ENCODE data around the gene TRA2B.
"Not testable (repeated sequence)": the region's sequence is repeated elsewhere in the genome, so short reads cannot be mapped to it uniquely, and the experiment has no call there.

TRA2B gene

DNA sequence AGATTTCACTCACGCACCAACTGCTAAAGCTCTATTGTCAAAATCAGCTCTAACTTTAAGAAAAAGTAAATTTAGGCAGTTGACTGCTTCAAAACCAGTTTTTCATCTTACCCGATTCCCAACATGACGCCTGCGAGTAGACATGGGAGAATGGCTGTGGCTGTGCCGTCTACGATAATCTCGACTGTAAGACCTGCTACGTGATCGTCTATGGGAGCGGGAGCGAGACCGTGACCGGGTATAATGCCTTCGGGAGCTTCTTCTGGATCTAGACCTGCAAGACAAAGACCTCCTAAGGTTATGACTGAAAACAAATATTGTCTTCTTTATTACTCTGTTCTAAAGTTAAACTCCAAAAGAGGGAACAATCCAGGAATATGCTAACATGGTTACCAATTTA, 12.5 kb downstream of the TRA2B start:
- Mint-ChIP-seq H3K4me1 (peaks cover 82% of the 10 kb centered on the region), H3K36me3 (peaks cover 48% of the 10 kb centered on the region), H3K9me3 (no peaks in the 10 kb centered on the region), H3K27me3 (no peaks in the 10 kb centered on the region), H3K4me3 (peak overlapping the region; percentile 73), H3K27ac (peak overlapping the region; percentile 79)

DNA sequence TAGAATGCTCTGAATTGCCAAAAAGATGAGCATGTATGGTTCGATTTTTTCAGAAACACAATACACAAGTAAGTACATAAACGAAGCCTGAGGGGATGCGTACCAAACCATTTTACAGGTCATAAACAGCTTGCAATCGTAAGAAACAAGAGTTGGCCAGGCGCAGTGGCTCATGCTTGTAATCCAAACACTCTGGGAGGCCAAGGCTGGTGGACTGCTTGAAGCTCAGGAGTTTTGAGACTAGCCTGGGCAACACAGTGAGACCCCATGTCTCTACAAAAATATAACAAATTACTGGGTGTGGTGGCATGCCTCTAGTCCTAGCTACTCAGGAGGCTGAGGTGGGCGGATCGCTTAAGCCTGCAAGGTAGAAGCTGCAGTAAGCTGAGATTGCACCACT, 13.4 kb downstream of the TRA2B start:
- no peaks in the 10 kb centered on the region for H3K27me3 Mint-ChIP-seq
- peaks cover 72% of the 10 kb centered on the region for H3K4me1 Mint-ChIP-seq
- no peaks in the 10 kb centered on the region for H3K9me3 Mint-ChIP-seq
- no peak overlapping the region for H3K27ac Mint-ChIP-seq
- H3K4me3 Mint-ChIP-seq, result peak overlapping the region; percentile 7
- peaks cover 47% of the 10 kb centered on the region for H3K36me3 Mint-ChIP-seq

DNA sequence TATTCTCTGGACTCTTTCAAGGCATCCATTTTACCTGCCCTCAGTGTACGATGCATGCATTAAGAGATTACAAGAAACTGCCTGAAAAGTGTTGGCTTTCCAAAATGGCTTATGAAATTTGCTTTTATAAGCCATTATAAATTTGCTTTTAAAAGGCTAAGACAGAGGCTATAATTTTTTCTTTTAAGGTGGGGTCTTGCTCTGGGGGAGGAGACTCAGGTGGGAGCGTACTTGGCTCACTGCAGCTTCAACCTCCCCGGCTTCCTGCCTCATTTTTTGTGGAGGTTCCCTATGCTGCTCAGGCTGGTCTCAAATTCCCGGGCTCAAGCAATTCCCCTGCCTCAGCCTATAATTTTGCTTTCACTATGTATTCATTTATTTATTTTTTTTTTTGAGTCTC, 17.6 kb downstream of the TRA2B start:
- H3K4me3 Mint-ChIP-seq, result no peak overlapping the region
- H3K36me3 Mint-ChIP-seq, result peaks cover 38% of the 10 kb centered on the region
- H3K9me3 Mint-ChIP-seq, result no peaks in the 10 kb centered on the region
- no peaks in the 10 kb centered on the region for H3K27me3 Mint-ChIP-seq
- peak overlapping the region; percentile 77 for H3K27ac Mint-ChIP-seq
- H3K4me1 Mint-ChIP-seq, result peaks cover 30% of the 10 kb centered on the region

DNA sequence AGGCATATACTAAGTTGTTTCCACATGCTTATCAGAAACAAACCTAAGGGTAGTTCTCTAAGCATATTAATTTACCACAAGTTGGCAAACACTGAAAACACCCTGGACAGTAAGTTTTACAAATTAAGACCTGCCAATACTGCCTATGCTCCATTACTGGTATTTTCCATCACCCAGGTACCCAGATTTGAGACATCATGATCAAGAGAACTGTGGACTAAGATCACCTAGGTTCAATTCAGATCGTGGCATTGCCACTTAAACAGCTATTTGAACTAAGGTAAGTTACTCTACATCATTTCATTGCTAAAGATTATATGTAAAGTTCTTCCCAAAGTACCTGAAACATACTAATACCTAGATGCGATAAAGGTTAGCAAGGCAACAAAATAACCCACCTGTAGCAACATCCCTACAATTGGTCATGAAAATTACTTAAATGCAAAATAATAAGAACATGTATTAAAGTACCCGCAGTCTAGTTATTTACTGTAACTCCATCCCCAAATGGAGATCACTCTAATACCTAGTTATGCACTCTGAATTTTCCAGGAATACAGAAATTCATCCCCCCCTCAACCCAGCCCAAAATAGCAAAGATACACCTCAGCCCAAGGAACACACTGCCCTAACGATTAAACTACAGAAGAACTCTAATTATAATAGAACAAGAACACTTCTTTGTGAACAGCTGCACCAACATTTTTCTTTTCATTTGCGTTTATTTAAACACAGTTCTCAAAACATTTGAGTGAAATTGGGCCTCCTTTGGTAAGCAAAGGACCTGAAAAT, 21.6 kb downstream of the TRA2B start:
- H3K9me3 Mint-ChIP-seq, result no peaks in the 10 kb centered on the region
- H3K27me3 Mint-ChIP-seq, result no peaks in the 10 kb centered on the region
- no peak overlapping the region for H3K4me3 Mint-ChIP-seq
- peaks cover 4% of the 10 kb centered on the region for H3K4me1 Mint-ChIP-seq
- peak overlapping the region; percentile 72 for H3K27ac Mint-ChIP-seq
- peaks cover 28% of the 10 kb centered on the region for H3K36me3 Mint-ChIP-seq

DNA sequence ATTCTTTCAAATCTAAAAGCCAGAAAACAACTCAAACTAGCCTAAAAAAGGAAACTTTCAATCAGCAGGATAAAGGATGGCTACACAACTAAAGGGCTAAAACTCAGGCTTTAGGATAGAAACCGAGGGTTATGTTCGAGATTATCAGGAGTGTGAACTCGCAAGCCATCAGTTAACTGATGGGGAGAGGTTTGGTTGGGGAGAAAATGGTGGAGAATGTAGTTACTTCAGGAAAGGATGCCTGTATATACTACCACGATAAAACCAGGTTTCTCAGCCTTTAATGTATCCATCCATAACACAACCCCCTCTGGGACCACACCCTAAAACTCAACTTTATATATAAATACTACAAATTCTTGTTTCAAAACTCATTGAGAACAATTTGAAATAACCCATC, 22.2 kb downstream of the TRA2B start:
- Mint-ChIP-seq H3K4me3 (no peak overlapping the region), H3K4me1 (no peaks in the 10 kb centered on the region), H3K9me3 (no peaks in the 10 kb centered on the region), H3K27ac (peak overlapping the region; percentile 65), H3K36me3 (peaks cover 28% of the 10 kb centered on the region), H3K27me3 (no peaks in the 10 kb centered on the region)

DNA sequence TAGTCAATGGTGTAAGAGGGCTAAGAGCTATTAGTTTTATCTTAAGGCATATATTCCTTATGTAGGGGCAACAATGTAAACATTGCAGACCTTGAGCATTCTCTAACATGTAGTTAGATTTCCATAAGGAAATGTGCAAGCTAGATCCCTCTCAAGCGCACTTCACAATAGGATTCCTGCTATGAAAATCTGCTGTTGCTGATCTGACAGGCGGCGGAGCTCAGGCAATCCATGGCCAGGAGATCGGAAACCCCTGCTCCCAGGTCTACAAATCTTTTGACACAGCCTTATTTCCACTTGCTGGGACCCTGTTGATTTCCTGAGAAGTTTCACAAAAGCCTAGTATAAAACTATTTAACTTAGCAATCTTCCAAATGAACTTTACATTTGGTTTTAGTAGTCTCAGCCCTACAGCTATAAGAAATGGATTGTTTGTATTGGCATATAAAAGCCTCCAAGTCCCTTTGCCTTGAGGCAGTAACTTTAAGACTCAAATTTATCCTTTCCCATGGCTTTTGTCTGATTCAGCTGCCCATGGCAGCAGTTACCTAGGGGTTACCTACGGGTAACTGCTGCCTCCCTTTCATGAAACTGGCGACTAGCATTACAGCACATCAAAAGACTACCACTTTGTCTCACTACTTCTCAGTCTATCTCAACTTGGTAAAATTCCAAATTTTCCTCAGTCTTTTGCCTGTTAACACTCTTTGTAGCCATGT, 22.7 kb downstream of the TRA2B start:
- no peaks in the 10 kb centered on the region for H3K9me3 Mint-ChIP-seq
- H3K36me3 Mint-ChIP-seq, result peaks cover 25% of the 10 kb centered on the region
- no peaks in the 10 kb centered on the region for H3K4me1 Mint-ChIP-seq
- H3K4me3 Mint-ChIP-seq, result no peak overlapping the region
- H3K27ac Mint-ChIP-seq, result peak overlapping the region; percentile 65
- H3K27me3 Mint-ChIP-seq, result no peaks in the 10 kb centered on the region

DNA sequence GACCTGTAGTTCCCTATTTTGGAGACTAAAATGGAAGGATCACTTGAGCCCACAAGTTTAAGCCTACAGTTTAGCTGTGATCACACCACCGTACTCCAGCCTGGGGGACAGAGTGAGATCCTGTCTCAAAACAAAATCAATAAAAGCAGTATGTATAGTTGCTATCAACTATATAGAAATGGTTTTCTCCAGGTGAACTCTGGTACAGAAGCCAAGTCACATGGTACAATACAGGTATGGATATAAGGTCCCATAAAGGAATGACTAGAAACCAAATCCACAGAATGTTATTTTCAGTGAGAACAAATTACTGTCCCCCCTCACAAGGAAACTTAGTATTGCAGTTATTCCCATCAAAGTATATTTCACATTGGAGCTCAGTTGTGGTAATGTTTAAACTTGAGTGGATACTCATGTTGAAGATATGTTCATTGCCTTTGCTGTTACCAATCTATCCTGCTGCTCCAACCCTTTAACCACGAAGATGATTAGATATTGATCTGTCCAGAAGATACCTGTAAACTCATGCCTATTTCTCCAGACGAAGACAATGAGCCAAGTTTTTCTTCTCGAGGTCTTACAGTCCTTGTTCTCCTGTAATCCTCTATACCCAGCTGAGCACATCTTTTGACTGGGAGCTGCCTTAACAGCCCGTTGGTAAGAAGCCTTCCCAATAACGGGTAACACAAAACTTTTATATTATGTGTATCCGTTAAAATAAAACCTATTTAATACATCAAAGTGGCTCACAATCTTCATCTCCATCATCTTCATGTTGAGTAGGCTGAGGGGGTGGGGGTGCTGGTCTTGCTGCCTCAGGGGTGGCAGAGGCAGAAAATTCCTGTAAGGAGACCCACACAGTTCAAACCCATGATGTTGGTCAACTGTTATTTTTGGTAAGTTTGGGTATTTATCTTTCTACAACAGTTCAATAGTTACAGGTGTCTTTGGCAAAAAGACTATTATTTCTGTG, 24.6 kb downstream of the TRA2B start:
- Mint-ChIP-seq H3K4me1 (no peaks in the 10 kb centered on the region), H3K9me3 (no peaks in the 10 kb centered on the region), H3K36me3 (peaks cover 19% of the 10 kb centered on the region), H3K27me3 (no peaks in the 10 kb centered on the region), H3K4me3 (peak overlapping the region; percentile 0), H3K27ac (peak overlapping the region; percentile 47)

DNA sequence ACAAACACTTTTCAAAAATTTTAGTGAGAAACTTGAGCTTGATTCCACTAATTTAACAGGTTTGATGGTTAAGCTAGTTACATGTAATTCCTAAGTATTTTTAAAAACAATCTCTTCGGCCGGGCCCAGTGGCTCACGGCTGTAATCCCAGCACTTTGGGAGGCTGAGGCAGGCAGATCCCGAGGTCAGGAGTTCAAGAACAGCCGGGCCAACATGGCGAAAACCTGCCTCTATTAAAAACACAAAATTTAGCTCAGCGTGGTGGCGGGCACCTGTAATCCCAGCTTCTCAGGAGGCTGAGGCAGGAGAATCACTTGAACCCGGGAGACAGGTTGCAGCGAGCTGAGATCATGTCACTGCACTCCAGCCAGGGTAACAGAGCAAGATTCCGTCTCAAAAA, 25.3 kb downstream of the TRA2B start:
- no peaks in the 10 kb centered on the region for H3K9me3 Mint-ChIP-seq
- H3K27me3 Mint-ChIP-seq, result no peaks in the 10 kb centered on the region
- no peaks in the 10 kb centered on the region for H3K4me1 Mint-ChIP-seq
- H3K27ac Mint-ChIP-seq, result no peak overlapping the region
- H3K4me3 Mint-ChIP-seq, result no peak overlapping the region
- H3K36me3 Mint-ChIP-seq, result peaks cover 17% of the 10 kb centered on the region

DNA sequence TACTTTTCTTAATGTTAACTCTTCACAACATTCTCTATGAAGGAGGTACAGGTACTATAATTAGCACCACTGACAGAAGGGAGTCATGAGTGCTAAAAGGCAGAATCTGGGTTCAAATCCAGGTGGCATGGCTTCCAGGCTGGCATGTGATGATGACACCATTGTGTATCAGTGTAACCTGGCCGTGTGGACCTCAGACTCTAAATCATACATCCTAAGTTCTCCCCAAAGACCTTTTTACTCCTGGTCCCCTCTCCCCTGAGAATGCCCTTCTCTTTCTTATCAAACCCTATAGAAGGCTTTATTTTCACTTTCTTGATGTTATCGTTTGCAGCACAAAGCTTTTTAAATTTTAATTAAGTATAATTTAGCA, 26.8 kb downstream of the TRA2B start:
- H3K36me3 Mint-ChIP-seq, H3K4me1 Mint-ChIP-seq, H3K4me3 Mint-ChIP-seq, H3K27ac Mint-ChIP-seq, H3K9me3 Mint-ChIP-seq, H3K27me3 Mint-ChIP-seq: not testable (repeated sequence)

DNA sequence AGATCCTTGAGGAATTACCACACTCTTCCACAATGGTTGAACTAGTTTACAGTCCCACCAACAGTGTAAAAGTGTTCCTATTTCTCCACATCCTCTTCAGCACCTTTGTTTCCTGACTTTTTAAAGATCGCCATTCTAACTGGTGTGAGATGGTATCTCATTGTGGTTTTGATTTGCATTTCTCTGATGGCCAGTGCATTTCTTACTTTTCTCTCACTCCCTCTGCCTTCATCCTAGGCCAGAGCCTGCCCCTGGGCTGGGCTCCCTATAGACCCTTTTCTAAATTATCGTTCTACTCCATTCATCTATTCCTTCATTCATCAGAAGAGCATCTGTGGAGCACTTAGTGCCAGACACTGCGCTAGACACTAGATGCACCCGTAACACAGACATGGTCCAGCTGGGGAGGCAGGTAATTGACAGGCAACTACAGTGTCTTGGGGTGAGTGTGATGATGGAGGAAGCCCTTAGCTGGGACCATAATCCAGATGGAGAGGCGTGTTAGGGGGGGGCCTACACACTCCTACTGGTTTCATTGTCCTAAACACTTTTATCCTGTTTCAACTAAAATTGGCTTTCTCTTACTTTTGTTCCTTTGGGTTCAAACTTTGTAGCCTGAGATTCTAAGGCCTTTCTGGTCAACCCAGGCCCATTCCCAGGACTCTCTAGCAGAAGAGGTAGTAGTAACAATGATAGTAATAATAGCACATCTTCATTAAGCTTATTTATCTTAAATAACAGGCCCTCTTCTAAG, 27.3 kb downstream of the TRA2B start:
- not testable (repeated sequence) for H3K4me3 Mint-ChIP-seq, H3K4me1 Mint-ChIP-seq, H3K27me3 Mint-ChIP-seq, H3K9me3 Mint-ChIP-seq, H3K36me3 Mint-ChIP-seq
- H3K27ac Mint-ChIP-seq, result peak overlapping the region; percentile 31

DNA sequence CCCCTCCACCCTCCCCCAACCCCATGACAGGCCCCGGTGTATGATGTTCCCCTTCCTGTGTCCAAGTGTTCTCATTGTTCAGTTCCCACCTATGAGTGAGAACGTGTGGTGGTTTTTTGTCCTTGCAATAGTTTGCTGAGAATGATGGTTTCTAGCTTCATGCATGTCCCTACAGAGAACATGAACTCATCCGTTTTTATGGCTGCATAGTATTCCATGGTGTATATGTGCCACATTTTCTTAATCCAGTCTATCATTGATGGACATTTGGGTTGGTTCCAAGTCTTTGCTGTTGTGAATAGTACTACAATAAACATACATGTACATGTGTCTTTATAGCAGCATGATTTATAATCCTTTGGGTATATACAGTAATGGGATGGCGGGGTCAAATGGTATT, 27.9 kb downstream of the TRA2B start:
- not testable (repeated sequence) for H3K4me1 Mint-ChIP-seq, H3K36me3 Mint-ChIP-seq, H3K9me3 Mint-ChIP-seq, H3K4me3 Mint-ChIP-seq, H3K27ac Mint-ChIP-seq, H3K27me3 Mint-ChIP-seq

DNA sequence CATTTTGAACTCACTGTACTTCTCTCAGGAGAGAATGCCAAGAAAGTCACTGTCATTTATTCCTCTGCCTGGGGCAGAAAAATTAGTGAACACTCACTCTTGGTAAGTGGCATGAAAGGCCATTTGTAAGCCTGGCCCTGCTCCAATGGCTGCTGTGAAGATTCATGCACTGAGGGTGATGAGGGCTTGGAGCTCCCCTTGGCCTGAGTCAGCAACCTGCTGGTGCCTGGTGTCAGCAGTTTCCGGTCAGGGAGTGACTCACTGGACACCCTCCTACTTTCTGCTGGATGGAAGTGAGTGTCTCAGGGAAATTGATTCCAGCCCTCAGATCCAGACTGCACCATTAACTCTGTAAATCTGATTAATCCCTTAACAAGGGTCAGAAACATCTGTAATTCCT, 37.6 kb downstream of the TRA2B start:
- Mint-ChIP-seq H3K4me3 (no peak overlapping the region), H3K36me3 (peaks cover 7% of the 10 kb centered on the region)

DNA sequence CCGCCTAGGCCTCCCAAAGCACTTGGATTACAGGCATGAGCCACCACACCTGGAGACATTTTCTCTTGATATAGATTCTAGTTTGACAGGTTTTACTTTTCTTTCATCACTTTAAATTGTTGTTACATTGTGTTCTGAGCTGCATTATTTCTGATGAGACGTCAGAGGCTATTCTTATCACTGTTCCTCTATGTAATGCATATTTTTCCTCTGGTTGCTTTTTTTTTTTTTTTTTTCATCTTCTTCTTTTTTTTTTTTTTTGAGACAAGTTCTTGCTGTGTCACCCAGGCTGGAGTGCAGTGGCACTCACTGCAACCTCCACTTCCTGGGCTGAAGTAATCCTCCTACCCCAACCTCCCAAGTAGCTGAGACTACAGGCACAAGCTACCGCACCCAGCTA, 41.2 kb downstream of the TRA2B start:
- Mint-ChIP-seq H3K27ac (no peak overlapping the region), H3K4me1 (no peaks in the 10 kb centered on the region), H3K27me3 (no peaks in the 10 kb centered on the region), H3K4me3 (no peak overlapping the region), H3K36me3 (peaks cover 4% of the 10 kb centered on the region), H3K9me3 (peaks cover 5% of the 10 kb centered on the region)

More for the DNA sequence above, 37.6 kb downstream of the TRA2B start:
- Mint-ChIP-seq H3K9me3 (peaks cover 5% of the 10 kb centered on the region), H3K27me3 (no peaks in the 10 kb centered on the region), H3K27ac (no peak overlapping the region), H3K4me1 (no peaks in the 10 kb centered on the region)

DNA sequence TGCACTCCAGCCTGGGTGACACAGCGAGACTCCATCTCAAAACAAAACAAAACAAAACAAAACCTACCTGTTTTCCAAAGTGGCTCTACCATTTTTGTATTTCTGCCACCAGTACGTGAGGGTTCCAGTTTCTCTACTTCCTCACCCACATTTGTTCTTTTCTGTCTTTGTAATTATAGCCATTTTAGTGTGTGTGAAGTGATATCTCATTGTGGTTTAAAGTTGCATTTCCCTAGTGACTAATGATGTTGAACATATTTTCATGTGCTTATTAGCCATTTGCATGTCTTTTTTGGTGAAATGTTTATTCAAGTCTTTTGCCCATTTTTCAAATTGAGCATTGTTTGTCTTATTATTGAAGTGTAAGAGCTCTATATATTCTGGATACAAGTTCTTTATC, 50.7 kb downstream of the TRA2B start:
- H3K27me3 Mint-ChIP-seq, result peaks cover 4% of the 10 kb centered on the region
- no peak overlapping the region for H3K4me3 Mint-ChIP-seq

DNA sequence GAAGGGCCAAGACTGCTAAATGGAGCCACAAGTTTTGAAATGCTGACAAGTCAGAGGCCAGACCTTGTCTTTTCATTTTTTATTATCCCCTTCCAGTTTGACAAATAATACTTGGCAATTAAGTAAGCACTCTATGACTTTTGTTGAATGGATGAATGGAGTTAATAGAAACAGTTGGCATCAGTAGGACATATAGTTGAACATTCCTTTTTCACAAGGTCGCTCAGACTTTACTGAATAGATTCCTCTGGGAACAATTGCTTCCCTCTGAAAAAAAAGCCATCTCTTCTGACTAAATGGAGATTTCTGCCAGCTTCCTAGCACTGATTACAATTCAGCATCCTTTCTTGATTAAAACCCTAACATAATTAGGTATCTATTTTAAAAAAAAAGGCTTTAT, 53.2 kb downstream of the TRA2B start:
- no peaks in the 10 kb centered on the region for H3K4me1 Mint-ChIP-seq
- H3K27ac Mint-ChIP-seq, result no peak overlapping the region
- peaks cover 4% of the 10 kb centered on the region for H3K27me3 Mint-ChIP-seq
- no peak overlapping the region for H3K4me3 Mint-ChIP-seq
- H3K9me3 Mint-ChIP-seq, result no peaks in the 10 kb centered on the region
- no peaks in the 10 kb centered on the region for H3K36me3 Mint-ChIP-seq

More for the DNA sequence above, 50.7 kb downstream of the TRA2B start:
- Mint-ChIP-seq H3K36me3 (no peaks in the 10 kb centered on the region), H3K4me1 (no peaks in the 10 kb centered on the region), H3K9me3 (no peaks in the 10 kb centered on the region), H3K27ac (no peak overlapping the region)
